OCI-LY1 (cell line): ENCODE data around the gene CD4.

Experiments
- H2AFZ ChIP-seq: fragments of 200-600 bp; sonication (generic), shearing (Covaris generic); 2 replicates; pipeline ENCODE4 v1.6.0; 2014; ENCODE audit warnings: antibody characterized with exemption, mild to moderate bottlenecking, low read length
- H3F3A ChIP-seq: fragments of 200-600 bp; sonication (generic), shearing (Covaris generic); 2 replicates; pipeline ENCODE4 v1.6.0; 2014; ENCODE audit warnings: mild to moderate bottlenecking, antibody characterized with exemption, low read length, moderate library complexity; ENCODE audit not compliant: insufficient read depth
- H3K27ac ChIP-seq: fragments of 200-600 bp; sonication (generic); 2 replicates; pipeline ENCODE4 v1.5.1; 2014; ENCODE audit warnings: low read length, mixed run types, mild to moderate bottlenecking, low read depth; ENCODE audit not compliant: poor library complexity, severe bottlenecking
- H3K27me3 ChIP-seq: fragments of 200-600 bp; sonication (generic); 2 replicates; pipeline ENCODE4 v1.6.0; 2014; ENCODE audit warnings: antibody characterized with exemption, mild to moderate bottlenecking, low read length, moderate library complexity; ENCODE audit not compliant: insufficient read depth
- H3K36me3 ChIP-seq: fragments of 200-600 bp; sonication (generic); 2 replicates; pipeline ENCODE4 v1.6.1; 2014; ENCODE audit warnings: mild to moderate bottlenecking, antibody characterized with exemption, low read length, moderate library complexity, mixed read lengths; ENCODE audit not compliant: insufficient read depth
- H3K4me1 ChIP-seq: fragments of 200-600 bp; sonication (generic); 2 replicates; pipeline ENCODE4 v1.5.1; 2014; ENCODE audit warnings: mild to moderate bottlenecking, low read length, moderate library complexity; ENCODE audit not compliant: insufficient read depth, severe bottlenecking
- H3K4me2 ChIP-seq: fragments of 200-600 bp; sonication (generic), shearing (Covaris generic); 2 replicates; pipeline ENCODE4 v1.6.1; 2014; ENCODE audit warnings: low read length
- H3K4me3 ChIP-seq: fragments of 200-600 bp; sonication (generic); 2 replicates; pipeline ENCODE4 v1.5.1; 2014; ENCODE audit warnings: low read length, low read depth, mild to moderate bottlenecking, mixed read lengths; ENCODE audit not compliant: poor library complexity, severe bottlenecking
- H3K79me2 ChIP-seq: fragments of 200-600 bp; shearing (Covaris generic); 2 replicates; pipeline ENCODE4 v1.6.1; 2016; ENCODE audit warnings: mixed run types, low read length, mixed read lengths; ENCODE audit not compliant: insufficient read depth
- H3K9ac ChIP-seq: fragments of 200-600 bp; sonication (generic), shearing (Covaris generic); 2 replicates; pipeline ENCODE4 v1.6.1; 2014; ENCODE audit warnings: mild to moderate bottlenecking, low read length, mixed read lengths
- H3K9me2 ChIP-seq: fragments of 200-600 bp; sonication (generic), shearing (Covaris generic); 2 replicates; pipeline ENCODE4 v1.6.1; 2014; ENCODE audit warnings: low read depth, mild to moderate bottlenecking, low read length, mixed read lengths
- H3K9me3 ChIP-seq: fragments of 200-600 bp; shearing (Covaris generic); 2 replicates; pipeline ENCODE4 v1.6.1; 2014; ENCODE audit warnings: low read length, mixed read lengths
- H4K20me1 ChIP-seq: fragments of 200-600 bp; sonication (generic), shearing (Covaris generic); 2 replicates; pipeline ENCODE4 v1.6.0; 2016; ENCODE audit warnings: mild to moderate bottlenecking, low read length; ENCODE audit not compliant: insufficient read depth
- EZH2 ChIP-seq: fragments of 200-600 bp; sonication (generic), shearing (Covaris generic); IDR thresholded peaks from 2 replicates; pipeline ENCODE4 v1.8.0; 2017; ENCODE audit warnings: borderline replicate concordance, mixed run types, mild to moderate bottlenecking, antibody characterized with exemption, low read length, moderate library complexity, mixed read lengths
- TF ChIP-seq, protein P1 (sequence below): fragments of 200-600 bp; sonication (generic), shearing (Covaris generic); IDR thresholded peaks from 2 replicates; pipeline ENCODE4 v1.5.1; 2017; ENCODE audit warnings: mild to moderate bottlenecking, antibody characterized with exemption, low read length, moderate library complexity, mixed read lengths

CD4 gene

GRCh38 chr12:6824901-6825381, 35.6 kb downstream of the CD4 start:
- H3K36me3 ChIP-seq, result no peaks in the 10 kb centered on the region
- no peaks in the 10 kb centered on the region for H3K79me2 ChIP-seq
- no peak overlapping the region for H3K4me3 ChIP-seq
- H2AFZ ChIP-seq, result no peak overlapping the region
- H3K27ac ChIP-seq, result no peak overlapping the region
- H3K9me2 ChIP-seq, result no peaks in the 10 kb centered on the region
- H3K4me2 ChIP-seq, result no peak overlapping the region
- no peak overlapping the region for H3K9ac ChIP-seq
- no peaks in the 10 kb centered on the region for H4K20me1 ChIP-seq
- H3K9me3 ChIP-seq, result no peaks in the 10 kb centered on the region
- H3K27me3 ChIP-seq, result peaks cover 5% of the 10 kb centered on the region; the same call in 1 of the 2 replicates
- TF ChIP-seq EZH2, result no peak
- TF ChIP-seq, protein P1, sequence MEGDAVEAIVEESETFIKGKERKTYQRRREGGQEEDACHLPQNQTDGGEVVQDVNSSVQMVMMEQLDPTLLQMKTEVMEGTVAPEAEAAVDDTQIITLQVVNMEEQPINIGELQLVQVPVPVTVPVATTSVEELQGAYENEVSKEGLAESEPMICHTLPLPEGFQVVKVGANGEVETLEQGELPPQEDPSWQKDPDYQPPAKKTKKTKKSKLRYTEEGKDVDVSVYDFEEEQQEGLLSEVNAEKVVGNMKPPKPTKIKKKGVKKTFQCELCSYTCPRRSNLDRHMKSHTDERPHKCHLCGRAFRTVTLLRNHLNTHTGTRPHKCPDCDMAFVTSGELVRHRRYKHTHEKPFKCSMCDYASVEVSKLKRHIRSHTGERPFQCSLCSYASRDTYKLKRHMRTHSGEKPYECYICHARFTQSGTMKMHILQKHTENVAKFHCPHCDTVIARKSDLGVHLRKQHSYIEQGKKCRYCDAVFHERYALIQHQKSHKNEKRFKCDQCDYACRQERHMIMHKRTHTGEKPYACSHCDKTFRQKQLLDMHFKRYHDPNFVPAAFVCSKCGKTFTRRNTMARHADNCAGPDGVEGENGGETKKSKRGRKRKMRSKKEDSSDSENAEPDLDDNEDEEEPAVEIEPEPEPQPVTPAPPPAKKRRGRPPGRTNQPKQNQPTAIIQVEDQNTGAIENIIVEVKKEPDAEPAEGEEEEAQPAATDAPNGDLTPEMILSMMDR, result no peak
- peaks cover 6% of the 10 kb centered on the region for H3K4me1 ChIP-seq
- H3F3A ChIP-seq, result no peaks in the 10 kb centered on the region

DNA sequence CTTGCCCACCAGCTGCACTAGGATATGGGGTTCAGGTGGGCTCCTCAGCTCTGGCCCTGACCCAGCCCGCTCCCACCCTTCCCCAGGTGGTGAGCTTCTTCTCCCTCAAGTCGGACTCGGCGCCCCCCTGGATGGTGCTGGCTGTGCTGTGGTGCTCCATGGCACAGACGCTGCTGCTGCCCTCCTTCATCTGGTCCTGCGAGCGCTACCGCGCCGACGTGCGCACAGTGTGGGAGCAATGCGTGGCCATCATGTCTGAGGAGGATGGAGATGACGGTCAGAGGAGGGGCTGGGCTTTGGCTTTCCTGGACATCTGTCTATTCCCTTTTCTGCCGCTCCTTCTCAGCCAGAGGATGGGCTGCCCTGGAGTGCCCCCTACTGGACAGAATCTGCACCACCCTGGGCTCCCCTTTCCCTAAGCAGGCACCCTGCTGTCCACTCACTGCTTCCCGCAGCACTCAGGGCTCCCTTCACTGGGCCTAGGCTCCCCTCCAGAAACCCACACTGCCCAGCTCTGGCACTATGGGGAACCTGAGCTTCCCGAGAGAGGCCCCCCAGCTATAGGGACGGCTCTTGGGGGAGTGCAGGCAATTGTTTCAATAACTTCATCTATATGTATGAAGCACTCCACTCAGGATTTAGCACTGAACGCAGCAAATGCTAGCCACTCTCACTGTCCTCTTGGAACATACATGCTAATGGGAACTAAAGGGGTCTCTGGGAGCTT, 36.2 kb downstream of the CD4 start:
- Histone ChIP-seq H3K9me2 (no peaks in the 10 kb centered on the region), H3F3A (no peaks in the 10 kb centered on the region), H3K4me2 (no peak overlapping the region), H3K4me3 (no peak overlapping the region), H3K79me2 (no peaks in the 10 kb centered on the region), H2AFZ (no peak overlapping the region), H3K27me3 (peaks cover 5% of the 10 kb centered on the region; the same call in 1 of the 2 replicates), H3K27ac (no peak overlapping the region), H3K9ac (no peak overlapping the region), H4K20me1 (no peaks in the 10 kb centered on the region), H3K4me1 (peaks cover 6% of the 10 kb centered on the region), H3K9me3 (no peaks in the 10 kb centered on the region), H3K36me3 (no peaks in the 10 kb centered on the region)
- TF ChIP-seq, protein P1, result peak; percentile 86
- TF ChIP-seq EZH2, result no peak

GRCh38 chr12:6826125-6826733, 36.9 kb downstream of the CD4 start:
- no peaks in the 10 kb centered on the region for H3K9me3 ChIP-seq
- H3K27ac ChIP-seq, result no peak overlapping the region
- no peaks in the 10 kb centered on the region for H3K36me3 ChIP-seq
- no peak overlapping the region for H3K4me2 ChIP-seq
- H3K9me2 ChIP-seq, result no peaks in the 10 kb centered on the region
- H3K4me3 ChIP-seq, result no peak overlapping the region
- no peak overlapping the region for H2AFZ ChIP-seq
- no peaks in the 10 kb centered on the region for H4K20me1 ChIP-seq
- H3K4me1 ChIP-seq, result peaks cover 6% of the 10 kb centered on the region
- H3F3A ChIP-seq, result no peaks in the 10 kb centered on the region
- H3K27me3 ChIP-seq, result peaks cover 5% of the 10 kb centered on the region; the same call in 1 of the 2 replicates
- TF ChIP-seq, protein P1, result no peak
- TF ChIP-seq EZH2, result no peak
- no peaks in the 10 kb centered on the region for H3K79me2 ChIP-seq
- H3K9ac ChIP-seq, result no peak overlapping the region
